Mucosa of descending colon (tissue), 3 donors: ENCODE data around the gene NRG3. TPM values are rescaled to one million over a fixed set of nuclear protein-coding genes. Genes with fewer than 3 reads are reported as not detected.

ENCODE experiments used
- ATAC-seq: fragments of 200-7000 bp; cut with Tn5 transposase; one replicate; pipeline ENCODE4 v1.9.1; 2020; ENCODE audit warnings: mild to moderate bottlenecking, moderate library complexity
- DNase-seq, 3 donors: peaks; one replicate each; pipeline ENCODE4 v3.0.0-alpha.2; 2020
- H3K36me3 ChIP-seq: fragments of 200-600 bp; one replicate; pipeline ENCODE4 v1.8.0; 2021; ENCODE audit warnings: low read depth, mild to moderate bottlenecking
- H3K4me1 ChIP-seq: fragments of 200-600 bp; one replicate; pipeline ENCODE4 v1.8.0; 2021; ENCODE audit warnings: low read depth, mild to moderate bottlenecking
- H3K4me3 ChIP-seq: fragments of 200-600 bp; one replicate; pipeline ENCODE4 v1.8.0; 2021; ENCODE audit warnings: mild to moderate bottlenecking
- H3K9me3 ChIP-seq: fragments of 200-600 bp; one replicate; pipeline ENCODE4 v1.8.0; 2021; ENCODE audit warnings: mild to moderate bottlenecking
- intact Hi-C, 2 donors: fragments of 100-400 bp; cut with DNase I in 1 of 2; cut with micrococcal nuclease in 1 of 2; formaldehyde crosslinking; loops; one replicate each; pipeline versions ENCODE4 v1.11.0 to v1.11.1; 2022; cut with DNase I, micrococcal nuclease
- total RNA-seq, 3 donors: library from RNA; stranded (reverse); fragmentation: NEBNext Ultra II Directional in 2 of 3; extraction: Animal tissue kit (Norgen Biotek cat#: 25700) in 2 of 3; gene quantifications; one replicate each; pipeline versions ENCODE4 v1.2.1 to v1.2.4, GENCODE V29; 2021 to 2023
- TF ChIP-seq, protein P1 (sequence below): fragments of 200-600 bp; IDR thresholded peaks from one replicate; pipeline ENCODE4 v1.8.0; 2022; ENCODE audit warnings: antibody characterized with exemption, mild to moderate bottlenecking
- donor health status: DM: no; HTN: no; CAD: no; lungs with moderate emphysema.
- donor health status: DM: no; HTN: no; CAD: no.
- donor health status: DM: no; HTN: yes; CAD: no.

Gene NRG3
- total RNA-seq, 3 donors from 2014 or later: 0.12 to 0.73 (median 0.23) TPM

DNA sequence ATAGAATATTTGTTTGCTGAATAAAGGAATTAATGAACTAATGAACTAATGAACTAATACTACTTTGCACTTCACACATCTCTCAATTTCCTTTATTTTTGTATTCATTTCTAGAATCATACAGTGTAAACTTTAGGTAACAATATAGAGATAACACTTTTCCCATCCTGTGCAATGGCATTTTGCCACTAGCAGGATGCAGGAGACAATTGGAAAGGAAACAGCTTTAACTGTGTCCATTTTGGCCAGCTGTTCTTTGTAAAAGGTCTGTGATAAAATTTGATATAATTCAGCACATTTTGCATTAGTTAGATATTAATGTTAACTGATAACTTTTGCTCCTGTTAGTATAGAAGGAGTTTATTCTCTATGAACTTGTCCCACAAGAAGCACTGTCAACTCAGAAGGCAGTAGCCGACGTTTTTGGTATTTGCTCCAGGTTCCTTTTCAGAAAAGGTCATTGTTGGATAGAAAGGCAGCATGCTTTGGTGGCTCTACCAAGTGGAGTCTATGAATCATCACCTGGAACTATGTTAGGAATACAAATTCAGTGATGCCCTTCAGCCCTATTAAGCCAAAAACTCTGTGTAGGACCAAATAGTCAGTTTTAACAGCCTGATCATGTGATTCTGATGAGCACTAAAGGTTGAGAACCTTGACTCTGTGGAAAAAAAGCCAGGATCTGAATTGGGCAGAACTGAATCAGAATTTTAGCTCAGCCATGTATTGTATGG is 86.6 kb downstream of the NRG3 start:
- Histone ChIP-seq H3K9me3 (peaks cover 4% of the 10 kb centered on the region), H3K4me1 (no peaks in the 10 kb centered on the region), H3K36me3 (no peaks in the 10 kb centered on the region), H3K4me3 (no peak overlapping the region)
- DNase-seq (no peak), ATAC-seq (no peak)
- TF ChIP-seq, protein P1, sequence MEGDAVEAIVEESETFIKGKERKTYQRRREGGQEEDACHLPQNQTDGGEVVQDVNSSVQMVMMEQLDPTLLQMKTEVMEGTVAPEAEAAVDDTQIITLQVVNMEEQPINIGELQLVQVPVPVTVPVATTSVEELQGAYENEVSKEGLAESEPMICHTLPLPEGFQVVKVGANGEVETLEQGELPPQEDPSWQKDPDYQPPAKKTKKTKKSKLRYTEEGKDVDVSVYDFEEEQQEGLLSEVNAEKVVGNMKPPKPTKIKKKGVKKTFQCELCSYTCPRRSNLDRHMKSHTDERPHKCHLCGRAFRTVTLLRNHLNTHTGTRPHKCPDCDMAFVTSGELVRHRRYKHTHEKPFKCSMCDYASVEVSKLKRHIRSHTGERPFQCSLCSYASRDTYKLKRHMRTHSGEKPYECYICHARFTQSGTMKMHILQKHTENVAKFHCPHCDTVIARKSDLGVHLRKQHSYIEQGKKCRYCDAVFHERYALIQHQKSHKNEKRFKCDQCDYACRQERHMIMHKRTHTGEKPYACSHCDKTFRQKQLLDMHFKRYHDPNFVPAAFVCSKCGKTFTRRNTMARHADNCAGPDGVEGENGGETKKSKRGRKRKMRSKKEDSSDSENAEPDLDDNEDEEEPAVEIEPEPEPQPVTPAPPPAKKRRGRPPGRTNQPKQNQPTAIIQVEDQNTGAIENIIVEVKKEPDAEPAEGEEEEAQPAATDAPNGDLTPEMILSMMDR: no peak
- intact Hi-C loops: no loop called here

DNA sequence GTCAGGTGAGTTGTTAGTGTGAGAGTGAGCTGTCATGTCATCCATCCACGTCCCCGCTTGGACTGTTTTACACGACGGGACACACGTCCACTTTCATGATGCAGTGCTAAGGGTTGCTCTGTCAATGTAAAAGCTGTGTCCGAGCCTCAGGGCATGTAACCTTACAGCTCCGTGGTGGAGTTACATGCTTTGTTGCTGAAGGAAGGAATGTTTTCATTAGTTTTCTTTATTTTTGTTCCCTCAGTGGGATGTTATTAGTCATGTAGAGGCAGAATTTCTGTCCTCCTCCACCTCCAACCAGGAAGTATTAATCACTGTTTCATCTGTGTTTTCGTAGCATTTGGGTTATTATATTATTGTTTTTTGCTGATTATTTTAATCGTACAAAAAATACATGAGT is 88.6 kb downstream of the NRG3 start:
- DNase-seq (no peak), ATAC-seq (no peak)
- no peaks in the 10 kb centered on the region for H3K36me3 ChIP-seq
- no peak overlapping the region for H3K4me3 ChIP-seq
- H3K4me1 ChIP-seq: no peaks in the 10 kb centered on the region
- peaks cover 4% of the 10 kb centered on the region for H3K9me3 ChIP-seq
- intact Hi-C loops: no loop called here
- TF ChIP-seq, protein P1: no peak

GRCh38 chr10:81967716-81968115 is 92.7 kb downstream of the NRG3 start:
- Histone ChIP-seq H3K4me1 (no peaks in the 10 kb centered on the region), H3K9me3 (peaks cover 20% of the 10 kb centered on the region), H3K4me3 (no peak overlapping the region), H3K36me3 (no peaks in the 10 kb centered on the region)
- DNase-seq (no peak), ATAC-seq (no peak)
- intact Hi-C loops: no loop called here
- TF ChIP-seq, protein P1: no peak

- H3K4me3 ChIP-seq: no peak overlapping the region
- no peaks in the 10 kb centered on the region for H3K4me1 ChIP-seq
- intact Hi-C loops: no loop called here
- no peak for DNase-seq
- TF ChIP-seq, protein P1: no peak
- ATAC-seq: no peak
- no peaks in the 10 kb centered on the region for H3K36me3 ChIP-seq
- H3K9me3 ChIP-seq: peaks cover 25% of the 10 kb centered on the region
Observed at GRCh38 chr10:81969136-81969535, 94.1 kb downstream of the NRG3 start.

DNA sequence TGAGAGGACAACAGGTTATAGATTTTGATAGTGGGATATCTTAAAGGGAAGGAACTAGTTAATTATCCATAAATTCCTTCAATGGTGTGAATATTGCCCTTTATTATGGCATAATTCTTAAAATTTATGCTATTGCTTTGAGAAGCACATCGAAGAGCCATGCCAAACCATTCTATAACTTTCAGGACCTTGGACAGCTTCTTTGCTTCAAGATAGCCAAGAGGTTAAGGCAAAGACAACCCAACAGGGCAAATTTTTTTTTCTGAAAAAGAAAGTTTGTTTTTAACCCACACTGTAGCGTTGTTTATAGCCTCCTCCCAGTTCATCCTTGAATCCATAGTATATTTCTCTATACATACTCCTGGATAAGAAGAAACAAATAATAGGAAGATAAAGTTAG is 103.2 kb downstream of the NRG3 start:
- Histone ChIP-seq H3K4me1 (no peaks in the 10 kb centered on the region), H3K9me3 (peaks cover 37% of the 10 kb centered on the region), H3K36me3 (no peaks in the 10 kb centered on the region), H3K4me3 (no peak overlapping the region)
- ATAC-seq: no peak
- TF ChIP-seq, protein P1: no peak
- intact Hi-C loops: no loop called here
- DNase-seq: no peak
